Muscle layer of colon (tissue), 2 donors: ENCODE measurements around the gene CACNB2.
"Not testable (repeated sequence)": the region's sequence is repeated elsewhere in the genome, so short reads cannot be mapped to it uniquely, and the experiment has no call there.

ENCODE experiments used
- H3K27ac ChIP-seq: one replicate; pipeline ENCODE4 v1.7.0; 2013; ENCODE audit warnings: low read depth, mild to moderate bottlenecking, low read length, moderate library complexity
- H3K27me3 ChIP-seq, 2 donors: one replicate each; pipeline ENCODE4 v1.7.0; 2013; ENCODE audit warnings: low read length in 2 of 2, mild to moderate bottlenecking in 2 of 2; ENCODE audit not compliant: insufficient read depth in 2 of 2, control insufficient read depth in 1 of 2
- H3K36me3 ChIP-seq: one replicate; pipeline ENCODE4 v1.7.0; 2013; ENCODE audit warnings: mild to moderate bottlenecking, low read length; ENCODE audit not compliant: insufficient read depth
- H3K4me1 ChIP-seq: one replicate; pipeline ENCODE4 v1.7.0; 2013; ENCODE audit warnings: mild to moderate bottlenecking, low read length; ENCODE audit not compliant: insufficient read depth
- H3K4me3 ChIP-seq, 2 donors: one replicate each; pipeline ENCODE4 v1.7.0; 2013; ENCODE audit warnings: low read length in 2 of 2, low read depth in 1 of 2, mild to moderate bottlenecking in 1 of 2, moderate library complexity in 1 of 2
- H3K9ac ChIP-seq: one replicate; pipeline ENCODE4 v1.7.0; 2013; ENCODE audit warnings: low read length
- H3K9me3 ChIP-seq: one replicate; pipeline ENCODE4 v1.7.0; 2013; ENCODE audit warnings: mild to moderate bottlenecking, low read length
- donor health status: abdominal sarcoma.
- donor health status: Adenocarcinoma of cecum.

The CACNB2 gene

GRCh38 chr10:18439601-18440000, 299.4 kb downstream of the CACNB2 start:
- no peaks in the 10 kb centered on the region for H3K4me1 ChIP-seq
- H3K9ac ChIP-seq, result no peak overlapping the region
- no peaks in the 10 kb centered on the region for H3K36me3 ChIP-seq
- H3K27me3 ChIP-seq, result no peaks in the 10 kb centered on the region
- no peak overlapping the region for H3K27ac ChIP-seq
- no peak overlapping the region for H3K4me3 ChIP-seq
- no peaks in the 10 kb centered on the region for H3K9me3 ChIP-seq

DNA sequence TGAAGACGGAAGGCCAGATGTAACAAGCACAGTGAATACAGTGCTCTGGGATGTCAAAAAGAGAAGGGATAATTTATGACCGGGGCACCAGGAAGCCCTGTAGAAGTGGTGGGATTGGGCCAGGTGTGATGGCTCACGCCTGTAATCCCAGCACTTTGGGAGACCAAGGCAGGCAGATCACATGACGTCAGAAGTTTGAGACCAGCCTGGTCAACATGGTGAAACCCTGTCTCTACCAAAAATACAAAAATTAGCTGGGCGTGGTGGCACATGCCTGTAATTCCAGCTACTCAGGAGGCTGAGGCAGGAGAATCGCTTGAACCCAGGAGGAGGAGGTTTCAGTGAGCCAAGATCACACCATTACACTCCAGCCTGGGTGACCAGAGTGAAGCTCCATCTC, 305.4 kb downstream of the CACNB2 start:
- not testable (repeated sequence) for H3K27ac ChIP-seq, H3K27me3 ChIP-seq, H3K9ac ChIP-seq, H3K4me1 ChIP-seq, H3K36me3 ChIP-seq, H3K9me3 ChIP-seq, H3K4me3 ChIP-seq

DNA sequence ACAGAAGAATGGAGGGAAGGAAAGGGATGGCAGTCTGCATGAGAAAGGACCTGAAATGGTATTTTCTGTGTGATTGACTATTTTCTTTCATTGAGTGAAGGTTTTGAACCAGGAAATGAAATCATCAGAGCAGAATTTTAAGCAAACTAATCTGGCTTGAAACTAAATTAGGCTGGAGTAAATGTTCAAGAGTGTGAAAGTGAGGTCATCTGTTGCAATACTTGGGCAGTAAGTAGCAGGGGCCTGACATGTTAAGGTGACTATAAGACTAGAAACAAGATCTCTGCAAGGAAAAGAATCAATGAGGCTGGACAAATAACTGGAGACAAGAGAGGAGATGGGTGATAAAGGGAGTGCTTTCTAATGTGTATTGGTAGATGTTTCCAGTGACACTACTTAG, 306.0 kb downstream of the CACNB2 start:
- H3K36me3 ChIP-seq, result peaks cover 4% of the 10 kb centered on the region
- no peaks in the 10 kb centered on the region for H3K4me1 ChIP-seq
- H3K27me3 ChIP-seq, result no peaks in the 10 kb centered on the region
- no peak overlapping the region for H3K27ac ChIP-seq
- no peak overlapping the region for H3K9ac ChIP-seq
- H3K4me3 ChIP-seq, result no peak overlapping the region
- no peaks in the 10 kb centered on the region for H3K9me3 ChIP-seq

DNA sequence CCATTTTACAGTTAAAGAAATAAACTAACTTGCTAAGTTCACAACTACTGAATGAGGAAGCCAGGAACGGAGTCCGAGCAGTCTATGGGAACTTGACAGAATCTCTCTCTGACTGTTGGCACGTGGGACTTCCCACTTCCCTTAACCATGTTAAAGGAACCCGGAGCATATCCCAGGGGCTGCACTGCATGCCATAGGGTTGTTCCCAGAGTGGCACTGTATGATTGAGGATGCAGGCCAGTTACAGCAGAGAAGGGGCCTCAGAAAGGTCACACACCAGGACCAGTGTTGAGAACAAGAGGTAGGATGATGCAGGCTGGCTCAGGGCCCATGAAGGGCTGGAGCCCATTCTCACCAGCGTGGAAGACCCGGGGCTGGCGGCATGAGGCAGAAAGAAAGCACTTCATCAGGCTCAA, 309.4 kb downstream of the CACNB2 start:
- peaks cover 4% of the 10 kb centered on the region for H3K36me3 ChIP-seq
- H3K4me3 ChIP-seq, result no peak overlapping the region
- no peaks in the 10 kb centered on the region for H3K4me1 ChIP-seq
- H3K27ac ChIP-seq, result no peak overlapping the region
- H3K9me3 ChIP-seq, result no peaks in the 10 kb centered on the region
- no peak overlapping the region for H3K9ac ChIP-seq
- no peaks in the 10 kb centered on the region for H3K27me3 ChIP-seq

DNA sequence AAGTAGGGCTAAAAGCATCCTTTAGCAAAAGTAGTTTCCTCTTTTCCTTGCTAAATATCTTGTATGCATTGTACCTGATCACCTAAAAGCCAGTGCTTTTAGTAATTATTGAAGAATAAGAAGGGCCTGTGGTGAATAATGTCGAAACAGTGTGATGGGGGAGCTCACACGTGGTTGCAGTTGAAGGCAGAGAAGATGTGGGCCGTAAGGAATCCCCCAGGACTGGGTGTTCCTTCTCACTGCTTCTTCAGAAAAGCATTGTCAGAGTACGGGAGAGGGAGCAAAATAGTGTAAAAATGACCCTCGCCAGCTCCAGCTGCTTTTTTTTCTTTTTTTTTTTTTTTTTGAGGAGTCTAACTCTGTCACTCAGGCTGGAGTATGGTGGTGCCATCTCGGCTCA, 310.1 kb downstream of the CACNB2 start:
- no peak overlapping the region for H3K27ac ChIP-seq
- no peaks in the 10 kb centered on the region for H3K9me3 ChIP-seq
- no peak overlapping the region for H3K4me3 ChIP-seq
- peaks cover 4% of the 10 kb centered on the region for H3K36me3 ChIP-seq
- no peaks in the 10 kb centered on the region for H3K4me1 ChIP-seq
- no peaks in the 10 kb centered on the region for H3K27me3 ChIP-seq
- H3K9ac ChIP-seq, result no peak overlapping the region

GRCh38 chr10:18455086-18455884, 315.1 kb downstream of the CACNB2 start:
- H3K9ac ChIP-seq, result no peak overlapping the region
- no peaks in the 10 kb centered on the region for H3K9me3 ChIP-seq
- no peak overlapping the region for H3K27ac ChIP-seq
- no peaks in the 10 kb centered on the region for H3K36me3 ChIP-seq
- no peaks in the 10 kb centered on the region for H3K4me1 ChIP-seq
- H3K27me3 ChIP-seq, result no peaks in the 10 kb centered on the region
- no peak overlapping the region for H3K4me3 ChIP-seq

DNA sequence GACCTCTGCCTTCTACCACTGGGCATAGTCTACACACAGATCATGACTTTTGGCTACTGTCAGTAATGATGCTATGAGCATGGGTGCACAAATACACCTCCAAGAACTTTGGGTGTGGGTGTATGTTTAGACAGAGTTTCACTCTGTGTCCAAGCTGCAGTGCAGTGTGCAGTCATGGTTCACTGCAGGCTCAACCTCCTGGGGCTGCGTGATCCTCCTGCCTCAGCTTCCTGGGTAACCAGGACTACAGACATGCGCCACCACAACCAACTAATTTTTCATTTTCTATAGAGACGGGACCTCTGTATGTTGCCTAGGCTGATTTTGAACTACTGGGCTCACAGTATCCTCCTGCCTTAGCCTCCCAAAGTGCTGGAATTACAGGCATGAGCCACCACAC, 316.8 kb downstream of the CACNB2 start:
- Histone ChIP-seq H3K4me3 (no peak overlapping the region), H3K36me3 (no peaks in the 10 kb centered on the region), H3K27ac (no peak overlapping the region), H3K27me3 (no peaks in the 10 kb centered on the region), H3K9me3 (no peaks in the 10 kb centered on the region), H3K9ac (no peak overlapping the region), H3K4me1 (no peaks in the 10 kb centered on the region)

DNA sequence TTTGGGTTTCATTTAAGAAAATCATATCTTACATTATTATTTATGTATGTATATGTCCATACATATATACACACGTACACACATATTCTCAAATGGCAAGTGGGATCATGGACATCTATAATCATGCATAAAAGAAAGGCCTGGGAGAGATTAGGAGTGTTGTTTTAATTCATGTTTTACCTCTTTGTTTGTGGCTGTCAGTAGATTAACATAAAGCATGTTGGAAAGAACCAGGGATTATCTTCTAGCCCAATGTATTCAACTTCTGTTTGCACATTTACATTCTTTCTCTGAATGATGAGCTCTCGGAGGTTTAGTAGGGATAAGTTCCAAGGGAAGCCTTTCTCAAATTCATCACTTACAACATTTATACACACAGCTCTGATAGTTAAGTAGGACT, 319.8 kb downstream of the CACNB2 start:
- no peak overlapping the region for H3K9ac ChIP-seq
- H3K4me1 ChIP-seq, result no peaks in the 10 kb centered on the region
- H3K9me3 ChIP-seq, result no peaks in the 10 kb centered on the region
- H3K27ac ChIP-seq, result no peak overlapping the region
- H3K36me3 ChIP-seq, result no peaks in the 10 kb centered on the region
- no peaks in the 10 kb centered on the region for H3K27me3 ChIP-seq
- no peak overlapping the region for H3K4me3 ChIP-seq

- Histone ChIP-seq H3K4me3 (no peak overlapping the region), H3K27me3 (no peaks in the 10 kb centered on the region), H3K36me3 (no peaks in the 10 kb centered on the region), H3K27ac (no peak overlapping the region), H3K9me3 (no peaks in the 10 kb centered on the region), H3K9ac (no peak overlapping the region), H3K4me1 (no peaks in the 10 kb centered on the region)
These were observed 323.5 kb downstream of the CACNB2 start for GRCh38 chr10:18463673-18464211.

- Histone ChIP-seq H3K9ac (no peak overlapping the region), H3K4me1 (peaks cover 6% of the 10 kb centered on the region), H3K27me3 (no peaks in the 10 kb centered on the region), H3K36me3 (no peaks in the 10 kb centered on the region), H3K4me3 (no peak overlapping the region), H3K9me3 (no peaks in the 10 kb centered on the region), H3K27ac (no peak overlapping the region)
These were observed 328.9 kb downstream of the CACNB2 start for GRCh38 chr10:18469125-18469524.

- Histone ChIP-seq H3K9ac (no peak overlapping the region), H3K4me3 (no peak overlapping the region), H3K9me3 (no peaks in the 10 kb centered on the region), H3K27me3 (no peaks in the 10 kb centered on the region), H3K4me1 (peaks cover 6% of the 10 kb centered on the region), H3K27ac (no peak overlapping the region), H3K36me3 (no peaks in the 10 kb centered on the region)
These were observed 332.8 kb downstream of the CACNB2 start for GRCh38 chr10:18472977-18473376.
